ENCODE measurements around the gene UPK3A.
A peak's percentile ranks its signal among the peaks of the same experiment; 100 is the strongest.

GRCh38 chr22:45240104-45240809 is 44.5 kb upstream of the UPK3A start:
- TF ChIP-seq CTCF (conservative IDR thresholded peaks at IDR 0.05): no peak
- peak; percentile 36; the same call in 1 of the 2 replicates for TF ChIP-seq ZFX (IDR thresholded peaks at IDR 0.05)
